ENCODE data around the gene PAGR1.

PAGR1 gene

DNA sequence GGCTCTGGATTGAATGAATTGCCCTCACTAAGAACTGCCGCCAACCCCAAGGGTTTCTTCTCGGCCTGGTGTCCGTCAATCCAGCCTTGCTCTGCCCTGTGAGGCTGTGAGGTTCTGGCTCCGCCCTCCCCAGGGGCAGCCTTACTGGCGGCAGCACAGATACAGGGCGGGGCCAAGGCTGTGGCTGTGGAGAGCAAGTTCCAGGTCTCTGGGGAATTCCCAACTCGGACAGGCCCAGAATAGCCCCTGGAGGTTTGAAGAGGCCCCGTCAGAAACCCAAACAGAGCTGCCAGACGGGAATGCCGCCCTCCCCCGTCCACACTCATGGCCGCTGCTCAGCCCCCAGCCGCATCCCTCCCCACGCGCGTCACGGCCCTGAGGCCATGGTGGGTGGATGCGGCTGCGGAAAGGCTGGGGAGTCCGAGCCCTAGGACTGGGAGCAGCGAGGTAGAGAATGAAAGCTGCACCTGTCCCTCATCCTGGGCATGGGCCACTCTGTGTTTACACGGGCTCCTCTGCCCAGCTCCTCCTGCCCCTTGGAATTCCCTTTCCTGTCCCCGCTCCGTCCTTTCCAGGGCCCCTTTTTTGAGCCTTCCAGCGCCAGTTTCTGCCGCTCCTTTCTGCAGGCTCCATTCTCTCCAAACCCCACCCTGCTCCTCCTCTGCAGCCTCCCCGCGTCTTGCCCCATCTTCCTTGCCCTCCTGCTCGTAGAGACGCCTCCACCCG is 4.6 kb upstream of the PAGR1 start:
- no peak for DNase-seq (ENCODE audit: extremely low spot score, insufficient read length, low read depth)
- peak; percentile 99 for FAIRE-seq

DNA sequence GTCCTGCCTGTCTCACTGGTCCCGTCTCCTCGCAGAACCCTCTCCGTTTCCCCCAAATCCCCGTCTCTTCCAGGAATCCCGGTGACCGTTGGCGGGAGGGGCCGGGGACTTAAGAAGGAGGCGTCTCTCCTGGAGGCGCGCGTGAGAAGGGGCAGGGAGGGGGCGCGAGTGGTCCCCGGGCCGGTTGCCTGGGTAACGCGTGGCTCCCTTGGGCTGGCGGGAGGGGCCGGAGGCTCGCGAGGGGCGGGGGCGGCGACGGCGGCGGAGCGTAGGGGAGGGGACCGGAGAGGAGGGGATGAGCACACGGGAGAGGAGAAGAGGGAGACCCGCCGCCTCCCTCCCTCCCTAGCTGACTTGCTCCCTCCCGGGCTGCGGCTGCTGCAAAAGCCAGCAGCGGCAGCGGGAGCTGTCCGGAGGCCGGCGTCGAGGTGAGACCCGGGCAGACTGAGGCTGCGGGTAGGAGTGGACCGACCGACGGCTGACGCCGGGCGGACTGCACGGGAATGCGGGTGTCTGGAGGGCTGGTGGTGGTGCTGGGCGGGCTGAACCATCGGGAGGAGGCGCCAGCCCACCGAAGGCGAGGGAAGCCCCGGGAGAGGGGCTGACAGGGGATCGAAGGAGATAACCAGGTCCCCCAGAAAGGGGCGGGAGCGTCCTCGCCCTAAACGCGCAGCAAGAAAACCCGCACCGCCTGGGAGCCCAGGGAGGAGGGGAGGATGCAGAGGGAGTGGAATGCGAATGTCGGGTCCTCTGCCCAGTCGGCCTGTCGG is 3.9 kb upstream of the PAGR1 start, which contains the start of gene PRRT2:
PRRT2 (plus strand) TSS at position 298 of the 770 bp plus-strand sequence. CDS start 862 bp downstream, outside the sequence.
- FAIRE-seq: no peak

DNA sequence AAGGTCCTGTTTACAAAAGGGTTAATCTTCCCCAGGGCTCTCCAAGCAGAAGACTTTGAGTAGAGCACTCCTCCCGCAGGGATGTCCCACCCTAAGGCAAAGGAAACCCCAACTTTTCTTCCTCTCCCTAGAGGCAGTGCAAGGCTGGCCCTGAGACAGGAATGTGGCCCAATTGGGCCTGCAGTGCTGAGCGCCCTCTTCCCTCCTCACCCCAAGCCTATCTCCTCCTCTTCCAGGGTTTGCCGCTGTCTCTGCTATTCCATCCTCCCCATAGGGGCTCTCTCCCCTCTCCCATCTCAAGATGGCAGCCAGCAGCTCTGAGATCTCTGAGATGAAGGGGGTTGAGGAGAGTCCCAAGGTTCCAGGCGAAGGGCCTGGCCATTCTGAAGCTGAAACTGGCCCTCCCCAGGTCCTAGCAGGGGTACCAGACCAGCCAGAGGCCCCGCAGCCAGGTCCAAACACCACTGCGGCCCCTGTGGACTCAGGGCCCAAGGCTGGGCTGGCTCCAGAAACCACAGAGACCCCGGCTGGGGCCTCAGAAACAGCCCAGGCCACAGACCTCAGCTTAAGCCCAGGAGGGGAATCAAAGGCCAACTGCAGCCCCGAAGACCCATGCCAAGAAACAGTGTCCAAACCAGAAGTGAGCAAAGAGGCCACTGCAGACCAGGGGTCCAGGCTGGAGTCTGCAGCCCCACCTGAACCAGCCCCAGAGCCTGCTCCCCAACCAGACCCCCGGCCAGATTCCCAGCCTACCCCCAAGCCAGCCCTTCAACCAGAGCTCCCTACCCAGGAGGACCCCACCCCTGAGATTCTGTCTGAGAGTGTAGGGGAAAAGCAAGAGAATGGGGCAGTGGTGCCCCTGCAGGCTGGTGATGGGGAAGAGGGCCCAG is 3.0 kb upstream of the PAGR1 start:
- no peak for DNase-seq (ENCODE audit: extremely low spot score, insufficient read length, low read depth)

More for the DNA sequence above, 3.9 kb upstream of the PAGR1 start, which contains the start of gene PRRT2:
- DNase-seq (ENCODE audit: extremely low spot score, insufficient read length, low read depth): no peak

DNA sequence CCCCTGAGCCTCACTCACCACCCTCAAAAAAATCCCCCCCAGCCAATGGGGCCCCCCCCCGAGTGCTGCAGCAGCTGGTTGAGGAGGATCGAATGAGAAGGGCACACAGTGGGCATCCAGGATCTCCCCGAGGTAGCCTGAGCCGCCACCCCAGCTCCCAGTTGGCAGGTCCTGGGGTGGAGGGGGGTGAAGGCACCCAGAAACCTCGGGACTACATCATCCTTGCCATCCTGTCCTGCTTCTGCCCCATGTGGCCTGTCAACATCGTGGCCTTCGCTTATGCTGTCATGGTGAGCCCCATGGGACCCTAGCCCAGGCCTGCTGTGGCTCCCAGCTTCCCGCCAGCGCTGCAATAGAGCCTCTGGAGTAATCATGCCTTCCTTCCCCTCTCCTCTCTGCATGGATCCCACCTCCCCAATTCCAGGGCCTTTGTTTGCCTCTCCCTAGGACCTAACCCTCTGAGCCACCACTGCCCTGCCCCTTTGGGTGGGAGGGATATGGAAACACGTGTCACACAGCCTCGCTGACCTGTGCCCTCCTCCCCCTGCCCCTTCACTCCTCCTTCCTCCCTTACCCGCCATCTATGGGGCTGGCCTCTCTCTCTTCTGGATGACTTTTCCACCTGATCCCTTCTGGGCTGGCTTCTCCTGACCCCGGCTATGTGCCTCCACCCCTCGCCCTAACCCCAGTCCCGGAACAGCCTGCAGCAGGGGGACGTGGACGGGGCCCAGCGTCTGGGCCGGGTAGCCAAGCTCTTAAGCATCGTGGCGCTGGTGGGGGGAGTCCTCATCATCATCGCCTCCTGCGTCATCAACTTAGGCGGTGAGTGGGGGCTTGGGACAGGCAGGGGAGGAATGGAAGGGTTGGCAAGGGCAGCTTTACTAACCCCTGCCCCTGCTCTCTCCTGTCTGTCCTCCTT is 2.0 kb upstream of the PAGR1 start:
- DNase-seq (ENCODE audit: extremely low spot score, insufficient read length, low read depth) (no peak), FAIRE-seq (no peak)

More for the DNA sequence above, 3.0 kb upstream of the PAGR1 start:
- no peak for FAIRE-seq

DNA sequence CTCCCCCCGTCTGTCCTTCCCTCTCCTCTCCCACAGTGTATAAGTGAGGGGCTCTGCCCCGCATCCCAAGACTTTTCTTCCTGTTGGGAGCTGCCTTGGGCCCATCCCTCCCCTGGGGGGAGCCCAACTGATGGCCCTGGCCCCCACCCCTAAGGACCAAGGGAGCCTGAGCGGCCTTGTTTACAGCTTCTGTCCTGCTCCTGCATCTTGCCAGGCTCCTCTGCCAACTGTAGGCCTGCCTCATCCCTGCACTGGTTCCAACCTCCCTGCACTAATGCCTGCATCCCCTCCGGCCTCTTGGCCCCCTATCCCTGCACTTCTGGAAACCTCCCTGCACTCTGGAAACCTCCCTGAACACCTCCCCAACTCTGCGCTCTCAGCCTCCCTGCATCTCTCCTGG is 1.4 kb upstream of the PAGR1 start:
- FAIRE-seq (no peak), DNase-seq (ENCODE audit: extremely low spot score, insufficient read length, low read depth) (no peak)

DNA sequence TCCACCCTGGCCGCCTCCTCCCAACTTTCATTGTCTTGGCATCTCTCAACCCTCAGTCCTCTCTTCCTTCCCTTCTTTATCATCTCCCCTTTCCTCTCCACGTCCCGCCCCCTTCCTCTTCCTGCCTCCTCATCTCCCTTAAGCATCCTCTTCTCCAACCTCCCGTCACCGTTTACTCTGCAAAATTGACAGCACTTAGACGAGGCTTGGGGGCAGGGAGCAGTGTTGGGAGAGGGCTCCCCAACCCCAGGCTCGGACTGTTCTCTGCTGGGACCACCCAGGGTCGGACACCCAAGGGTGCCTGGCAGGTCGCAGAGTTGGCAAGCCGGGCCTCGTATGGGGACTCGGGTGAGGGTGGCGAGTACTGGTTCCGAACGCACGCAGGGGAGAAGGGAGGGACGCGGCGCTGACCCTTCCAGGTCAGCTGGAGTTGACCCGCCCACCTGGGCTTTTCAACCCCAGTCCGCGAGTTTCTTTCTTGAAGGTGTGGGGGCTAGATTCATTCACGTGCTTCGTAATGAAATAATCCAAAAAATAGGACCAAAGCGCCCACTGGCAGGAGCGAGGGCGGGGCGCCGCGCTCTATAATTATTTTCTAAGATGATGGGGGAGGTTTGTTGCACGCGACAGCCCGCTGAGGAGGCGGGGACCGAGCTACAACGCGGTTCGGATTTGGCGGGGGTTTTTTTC is 775 bp upstream of the PAGR1 start:
- no peak for FAIRE-seq
- no peak for DNase-seq (ENCODE audit: extremely low spot score, insufficient read length, low read depth)

DNA sequence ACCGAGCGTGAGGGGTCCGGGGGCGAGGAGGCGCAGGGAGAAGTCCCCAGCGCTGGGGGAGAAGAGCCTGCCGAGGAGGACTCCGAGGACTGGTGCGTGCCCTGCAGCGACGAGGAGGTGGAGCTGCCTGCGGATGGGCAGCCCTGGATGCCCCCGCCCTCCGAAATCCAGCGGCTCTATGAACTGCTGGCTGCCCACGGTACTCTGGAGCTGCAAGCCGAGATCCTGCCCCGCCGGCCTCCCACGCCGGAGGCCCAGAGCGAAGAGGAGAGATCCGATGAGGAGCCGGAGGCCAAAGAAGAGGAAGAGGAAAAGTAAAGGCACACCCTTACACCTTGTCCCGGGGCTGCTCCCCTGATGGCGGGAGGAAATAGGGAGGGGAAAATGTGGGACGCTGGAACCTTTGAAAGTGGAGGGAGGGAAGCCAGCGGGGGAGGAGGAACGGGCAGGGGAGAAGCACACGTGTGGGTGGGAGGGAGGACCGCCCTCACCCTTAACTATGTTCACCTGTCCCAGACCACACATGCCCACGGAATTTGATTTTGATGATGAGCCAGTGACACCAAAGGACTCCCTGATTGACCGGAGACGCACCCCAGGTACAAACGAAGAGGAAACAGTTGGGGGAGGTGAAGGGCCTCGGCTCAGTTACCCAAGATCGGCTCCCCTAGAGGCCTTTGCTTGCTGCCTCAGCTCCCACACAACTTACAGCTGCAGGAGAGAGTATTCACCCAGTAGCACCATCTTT is 916 bp downstream of the PAGR1 start:
- FAIRE-seq: peak; percentile 68

DNA sequence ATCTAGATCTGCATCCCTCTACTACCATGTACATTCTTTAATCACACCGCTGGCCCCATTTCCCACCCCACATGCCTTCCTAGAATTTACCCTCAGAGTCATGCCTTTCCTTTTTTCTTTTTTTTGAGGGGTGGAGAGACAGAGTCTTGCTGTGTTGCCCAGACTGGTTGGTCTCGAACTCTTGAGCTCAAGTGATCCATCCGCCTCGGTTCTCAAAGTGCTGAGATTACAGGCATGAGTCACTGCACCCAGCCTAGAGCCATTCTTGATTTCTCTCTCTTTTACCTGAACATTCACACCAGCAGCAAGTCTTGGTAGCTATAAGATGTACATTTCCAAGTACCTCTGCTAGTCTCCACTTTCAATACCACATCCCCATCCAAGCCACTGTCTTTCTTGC is 2.1 kb downstream of the PAGR1 start:
- FAIRE-seq (no peak), DNase-seq (ENCODE audit: extremely low spot score, insufficient read length, low read depth) (no peak)

More for the DNA sequence above, 916 bp downstream of the PAGR1 start:
- no peak for DNase-seq (ENCODE audit: extremely low spot score, insufficient read length, low read depth)

DNA sequence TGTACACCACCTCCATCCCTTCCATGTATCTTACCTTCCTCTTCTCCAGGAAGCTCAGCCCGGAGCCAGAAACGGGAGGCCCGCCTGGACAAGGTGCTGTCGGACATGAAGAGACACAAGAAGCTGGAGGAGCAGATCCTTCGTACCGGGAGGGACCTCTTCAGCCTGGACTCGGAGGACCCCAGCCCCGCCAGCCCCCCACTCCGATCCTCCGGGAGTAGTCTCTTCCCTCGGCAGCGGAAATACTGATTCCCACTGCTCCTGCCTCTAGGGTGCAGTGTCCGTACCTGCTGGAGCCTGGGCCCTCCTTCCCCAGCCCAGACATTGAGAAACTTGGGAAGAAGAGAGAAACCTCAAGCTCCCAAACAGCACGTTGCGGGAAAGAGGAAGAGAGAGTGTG is 3.6 kb downstream of the PAGR1 start:
- FAIRE-seq (no peak), DNase-seq (ENCODE audit: extremely low spot score, insufficient read length, low read depth) (no peak)

DNA sequence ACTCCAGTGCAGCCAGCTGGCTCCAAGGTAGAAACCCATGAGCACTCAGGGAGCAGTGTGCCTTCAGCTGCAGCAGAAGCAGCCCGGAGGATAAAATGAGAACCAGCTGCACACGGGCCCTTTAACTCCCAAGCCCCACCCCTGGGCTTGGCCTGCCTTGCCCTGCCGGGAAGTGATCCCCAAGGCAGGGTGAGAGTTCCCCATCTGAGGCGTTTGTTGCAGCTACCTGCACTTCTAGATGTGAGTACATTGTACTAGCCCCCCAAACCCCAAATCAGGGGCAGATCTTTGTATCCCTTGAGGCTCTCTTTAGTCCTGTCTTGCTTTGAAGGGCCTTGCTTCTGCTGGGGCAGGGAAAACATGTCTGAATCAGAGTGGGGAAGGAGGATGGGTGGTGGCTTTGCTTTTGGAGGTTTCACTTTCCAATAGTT is 4.3 kb downstream of the PAGR1 start, which contains the start of gene MVP:
MVP (plus strand) TSS at position 192 of the 431 bp plus-strand sequence. CDS start 10,088 bp downstream, outside the sequence.
- FAIRE-seq (peak; percentile 76), DNase-seq (ENCODE audit: extremely low spot score, insufficient read length, low read depth) (no peak)

DNA sequence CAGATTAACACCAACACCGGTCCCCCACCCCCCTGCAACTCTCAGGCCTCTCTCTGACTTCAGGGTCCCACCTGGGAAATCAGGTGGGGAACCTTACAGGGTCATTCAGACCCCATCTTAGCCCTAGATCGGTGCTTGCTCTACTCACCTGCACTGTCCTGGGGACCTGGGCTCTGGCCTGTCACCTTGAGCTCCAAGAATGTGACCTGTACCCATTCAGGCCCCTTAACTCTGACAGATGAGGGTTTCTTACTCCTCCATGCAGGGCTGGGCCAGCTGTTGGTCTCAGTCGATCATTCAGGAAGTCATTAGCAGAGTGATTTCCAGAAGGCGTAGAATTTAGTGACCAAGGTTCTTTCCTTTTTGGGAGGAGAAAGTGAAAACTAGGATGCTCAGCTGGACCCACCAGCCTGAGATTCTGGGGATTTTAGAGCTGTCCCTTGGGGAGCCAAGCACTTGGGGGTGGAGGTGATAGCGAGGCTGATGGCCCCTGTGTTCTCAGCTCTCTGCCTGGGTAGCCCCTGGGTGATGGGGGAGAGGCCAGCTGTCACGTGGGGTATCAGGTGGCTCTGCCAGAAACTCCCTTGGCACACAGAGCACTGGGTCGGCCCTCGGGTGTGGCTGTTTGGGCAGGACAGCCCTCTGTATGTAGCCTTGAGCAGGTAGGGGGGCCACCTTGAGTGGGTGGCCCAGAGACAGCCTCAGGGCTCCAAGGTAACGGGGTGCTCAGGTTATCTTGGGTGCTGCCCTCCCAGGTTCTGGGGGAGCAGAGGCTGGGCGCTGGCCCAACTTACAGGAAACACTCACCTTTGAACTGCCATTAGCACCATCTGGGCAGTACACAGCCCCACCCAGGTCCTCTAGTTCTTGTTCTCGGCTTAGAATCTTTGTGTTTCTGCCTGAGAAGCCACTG is 5.0 kb downstream of the PAGR1 start:
- DNase-seq (ENCODE audit: extremely low spot score, insufficient read length, low read depth): no peak
- peak; percentile 78 for FAIRE-seq

DNA sequence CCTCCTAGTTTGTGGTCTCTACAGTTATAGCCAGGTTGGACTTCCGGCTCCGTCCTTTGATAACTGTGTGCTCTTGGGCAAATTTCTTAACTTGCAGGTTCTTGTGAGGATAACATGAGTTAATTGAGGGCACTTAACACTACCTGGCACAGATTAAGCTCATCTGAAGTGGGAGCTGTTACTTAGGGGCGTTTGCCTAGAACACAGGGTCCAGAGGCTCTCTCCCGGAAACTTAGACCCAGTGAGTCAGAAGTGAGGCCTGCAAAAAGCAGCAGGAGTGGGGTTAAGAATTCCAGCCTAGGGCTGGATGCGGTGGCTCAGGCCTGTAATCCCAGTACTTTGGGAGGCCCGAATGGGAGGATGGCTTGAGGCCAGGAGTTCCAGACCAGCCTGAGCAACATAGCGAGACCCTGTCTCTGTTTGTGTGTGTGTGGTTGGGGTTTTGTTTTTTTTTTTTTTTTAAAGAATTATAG is 5.7 kb downstream of the PAGR1 start:
- FAIRE-seq: no peak
- no peak for DNase-seq (ENCODE audit: extremely low spot score, insufficient read length, low read depth)

DNA sequence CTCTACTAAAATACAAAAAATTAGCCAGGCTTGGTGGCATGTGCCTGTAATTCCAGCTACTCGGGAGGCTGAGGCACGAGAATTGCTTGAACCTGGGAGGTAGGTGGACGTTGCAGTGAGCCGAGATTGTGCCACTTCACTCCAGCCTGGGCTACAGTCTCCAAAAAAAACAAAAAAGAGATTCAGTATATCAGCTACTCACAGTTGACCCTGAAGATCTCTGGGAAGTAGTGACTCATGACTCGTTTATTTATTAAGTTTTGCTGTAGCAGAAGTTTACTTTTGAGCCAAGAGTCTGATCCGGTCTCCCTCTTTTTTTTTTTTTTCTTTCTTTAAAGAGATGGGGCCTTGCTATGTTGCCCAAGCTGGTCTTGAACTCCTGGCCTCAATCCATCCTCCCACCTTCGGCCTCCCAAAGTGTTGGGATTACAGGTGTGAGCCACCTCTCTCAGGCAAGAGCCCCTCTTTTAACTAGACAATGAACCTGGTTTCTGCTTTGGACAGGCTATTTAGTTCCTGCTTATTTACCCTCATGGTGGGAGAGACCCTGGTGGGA is 8.7 kb downstream of the PAGR1 start:
- FAIRE-seq: no peak

DNA sequence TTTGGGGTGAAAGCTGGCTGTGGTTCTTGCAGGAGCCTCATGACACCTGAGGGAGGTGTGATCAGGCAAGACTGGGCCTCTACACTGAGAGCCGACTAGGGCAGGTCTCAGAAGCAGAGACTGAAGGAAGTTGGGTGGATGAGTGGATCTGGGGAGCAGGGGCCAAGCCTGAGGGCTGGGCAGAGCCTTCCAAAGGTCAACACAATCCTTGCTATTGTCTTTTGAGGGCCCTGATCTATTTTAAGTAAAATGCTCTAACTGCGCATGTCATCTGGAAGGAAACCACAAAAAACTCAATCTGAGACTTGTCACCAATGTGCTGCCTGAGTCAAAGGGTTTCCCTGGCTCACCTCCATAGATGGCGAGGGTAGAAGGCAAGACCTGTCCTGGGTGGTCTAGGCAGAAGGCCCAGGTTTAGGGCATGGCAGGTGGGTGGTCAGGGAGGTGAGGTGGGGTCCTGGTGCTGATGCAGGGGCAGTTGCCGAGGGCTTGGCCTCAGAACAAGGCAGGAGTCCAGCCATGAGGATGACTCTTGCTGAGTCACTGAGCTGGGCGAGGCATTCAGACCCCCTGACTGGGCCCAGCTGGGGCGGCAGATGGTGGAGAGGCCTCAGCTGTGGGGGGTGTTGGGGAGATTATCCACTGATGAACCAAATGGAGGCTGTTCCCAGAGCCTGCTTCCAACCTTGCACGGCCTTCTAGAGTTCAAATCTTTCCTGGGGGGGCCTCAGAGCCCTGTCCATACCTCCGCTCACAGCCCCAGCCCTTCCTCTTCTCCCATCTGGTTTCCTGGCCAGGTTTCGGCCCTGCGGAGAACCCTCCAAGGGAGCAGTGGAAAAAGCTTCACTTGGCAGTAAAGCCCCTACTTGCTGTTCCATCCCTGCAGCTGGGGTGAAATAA is 9.4 kb downstream of the PAGR1 start:
- FAIRE-seq (peak; percentile 41), DNase-seq (ENCODE audit: extremely low spot score, insufficient read length, low read depth) (no peak)

More for the DNA sequence above, 8.7 kb downstream of the PAGR1 start:
- DNase-seq (ENCODE audit: extremely low spot score, insufficient read length, low read depth): no peak

DNA sequence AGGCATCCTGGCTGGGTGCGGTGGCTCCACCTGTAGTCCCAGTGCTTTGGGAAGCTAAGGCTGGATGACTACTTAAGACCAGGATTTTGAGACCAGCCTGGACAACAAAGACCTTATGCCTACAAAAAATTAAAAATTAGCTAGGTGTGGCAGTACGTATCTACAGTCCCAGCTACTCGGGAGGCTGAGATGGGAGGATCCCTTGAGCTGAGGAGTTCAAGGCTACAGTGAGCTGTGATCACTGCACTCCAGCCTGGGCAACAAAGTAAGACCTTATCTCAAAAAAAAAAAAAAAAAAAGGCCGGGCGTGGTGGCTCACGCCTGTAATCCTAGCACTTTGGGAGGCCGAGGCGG is 10.4 kb downstream of the PAGR1 start:
- DNase-seq (ENCODE audit: extremely low spot score, insufficient read length, low read depth): no peak
- no peak for FAIRE-seq

All from GM18507 (cell line).